ENCODE data around the gene RGMB.

RGMB gene

DNA sequence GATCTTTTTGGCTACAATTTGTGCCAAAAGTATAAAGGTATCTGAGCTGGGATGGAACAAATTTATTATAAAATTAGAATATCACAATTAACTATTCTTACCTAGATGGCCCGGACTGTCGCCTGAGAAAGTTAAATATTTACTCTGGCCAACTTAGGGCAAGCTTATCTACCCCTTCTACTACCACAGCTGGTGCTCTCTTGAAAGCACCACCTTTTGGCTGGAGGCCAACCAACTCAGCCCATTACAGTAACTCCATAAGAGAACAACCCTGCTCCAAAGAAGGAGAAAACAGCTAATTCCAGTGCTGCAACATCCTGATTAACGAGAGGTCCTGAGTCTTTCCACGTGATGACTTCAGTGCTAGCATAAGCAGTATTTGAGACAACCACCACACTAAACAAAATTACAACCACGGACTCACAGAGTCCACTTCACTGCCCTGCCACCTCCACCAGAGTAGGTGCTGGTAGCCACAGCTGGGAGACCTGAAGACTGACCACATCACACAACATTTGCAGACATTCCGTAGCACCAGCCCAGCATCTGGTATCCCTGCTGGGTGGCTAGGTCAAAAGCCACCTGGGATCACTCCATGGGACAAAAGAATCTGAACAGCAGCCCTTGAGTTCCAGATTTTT, 43.2 kb downstream of the RGMB start:
- no peaks in the 10 kb centered on the region for H4K20me1 ChIP-seq (ENCODE audit: insufficient read depth, low read length)
- TF ChIP-seq CTCF (IDR thresholded peaks at IDR 0.05; ENCODE audit: low read length) = no peak
- H2AFZ ChIP-seq (ENCODE audit: low read length) = no peak overlapping the region
- no peak overlapping the region for H3K9ac ChIP-seq (ENCODE audit: low read length)
- H3K4me3 ChIP-seq (ENCODE audit: low read depth, low read length, poor library complexity, severe bottlenecking) = no peak overlapping the region
- H3K9me2 ChIP-seq (ENCODE audit: low read depth, low read length) = no peaks in the 10 kb centered on the region
- no peaks in the 10 kb centered on the region for H3K4me1 ChIP-seq (ENCODE audit: insufficient read depth, low read length, severe bottlenecking)
- no peaks in the 10 kb centered on the region for H3K27me3 ChIP-seq (ENCODE audit: insufficient read depth, low read length)
- H3K36me3 ChIP-seq (ENCODE audit: insufficient read depth, low read length) = no peaks in the 10 kb centered on the region
- no peaks in the 10 kb centered on the region for H3F3A ChIP-seq (ENCODE audit: insufficient read depth, low read length)
- no peaks in the 10 kb centered on the region for H3K79me2 ChIP-seq (ENCODE audit: insufficient read depth, low read length)
- H3K4me2 ChIP-seq (ENCODE audit: low read length) = no peak overlapping the region
- H3K27ac ChIP-seq (ENCODE audit: low read depth, low read length, poor library complexity, severe bottlenecking) = no peak overlapping the region
- no peaks in the 10 kb centered on the region for H3K9me3 ChIP-seq (ENCODE audit: low read length)

GRCh38 chr5:98825582-98826375, 52.3 kb downstream of the RGMB start:
- Histone ChIP-seq H3K27me3 (ENCODE audit: insufficient read depth, low read length) (no peaks in the 10 kb centered on the region), H3K4me2 (ENCODE audit: low read length) (no peak overlapping the region), H3K36me3 (ENCODE audit: insufficient read depth, low read length) (no peaks in the 10 kb centered on the region), H3K4me1 (ENCODE audit: insufficient read depth, low read length, severe bottlenecking) (no peaks in the 10 kb centered on the region), H4K20me1 (ENCODE audit: insufficient read depth, low read length) (no peaks in the 10 kb centered on the region), H3K4me3 (ENCODE audit: low read depth, low read length, poor library complexity, severe bottlenecking) (no peak overlapping the region), H3K79me2 (ENCODE audit: insufficient read depth, low read length) (no peaks in the 10 kb centered on the region), H3K9me3 (ENCODE audit: low read length) (no peaks in the 10 kb centered on the region), H3F3A (ENCODE audit: insufficient read depth, low read length) (no peaks in the 10 kb centered on the region), H3K9ac (ENCODE audit: low read length) (no peak overlapping the region), H3K27ac (ENCODE audit: low read depth, low read length, poor library complexity, severe bottlenecking) (no peak overlapping the region), H2AFZ (ENCODE audit: low read length) (no peak overlapping the region), H3K9me2 (ENCODE audit: low read depth, low read length) (no peaks in the 10 kb centered on the region)
- TF ChIP-seq EZH2 (IDR thresholded peaks at IDR 0.05; ENCODE audit: borderline replicate concordance, low read length) = no peak
- TF ChIP-seq CTCF (IDR thresholded peaks at IDR 0.05; ENCODE audit: low read length) = no peak

GRCh38 chr5:98827161-98827560, 53.7 kb downstream of the RGMB start:
- H3K9me2 ChIP-seq (ENCODE audit: low read depth, low read length) = no peaks in the 10 kb centered on the region
- no peaks in the 10 kb centered on the region for H3K27me3 ChIP-seq (ENCODE audit: insufficient read depth, low read length)
- H3K4me1 ChIP-seq (ENCODE audit: insufficient read depth, low read length, severe bottlenecking) = no peaks in the 10 kb centered on the region
- no peaks in the 10 kb centered on the region for H3K9me3 ChIP-seq (ENCODE audit: low read length)
- H3K27ac ChIP-seq (ENCODE audit: low read depth, low read length, poor library complexity, severe bottlenecking) = no peak overlapping the region
- no peaks in the 10 kb centered on the region for H3K36me3 ChIP-seq (ENCODE audit: insufficient read depth, low read length)
- no peaks in the 10 kb centered on the region for H4K20me1 ChIP-seq (ENCODE audit: insufficient read depth, low read length)
- no peak overlapping the region for H3K4me3 ChIP-seq (ENCODE audit: low read depth, low read length, poor library complexity, severe bottlenecking)
- no peak overlapping the region for H3K4me2 ChIP-seq (ENCODE audit: low read length)
- H3K79me2 ChIP-seq (ENCODE audit: insufficient read depth, low read length) = no peaks in the 10 kb centered on the region
- no peak overlapping the region for H3K9ac ChIP-seq (ENCODE audit: low read length)
- H3F3A ChIP-seq (ENCODE audit: insufficient read depth, low read length) = no peaks in the 10 kb centered on the region
- TF ChIP-seq CTCF (IDR thresholded peaks at IDR 0.05; ENCODE audit: low read length) (peak; percentile 55), EZH2 (IDR thresholded peaks at IDR 0.05; ENCODE audit: borderline replicate concordance, low read length) (no peak)
- H2AFZ ChIP-seq (ENCODE audit: low read length) = no peak overlapping the region
